Neural progenitor cell (in vitro differentiated cells): ENCODE measurements around the gene PRICKLE2.

ENCODE experiments used
- CTCF ChIP-seq: fragments of 200-600 bp; sonication (generic); IDR thresholded peaks from 2 replicates; pipeline ENCODE4 v1.5.1; 2017; ENCODE audit warnings: antibody characterized with exemption, mild to moderate bottlenecking
- EZH2 ChIP-seq: fragments of 200-600 bp; sonication (generic); IDR thresholded peaks from 2 replicates; pipeline ENCODE4 v1.6.1; 2017; ENCODE audit warnings: antibody characterized with exemption, mild to moderate bottlenecking, moderate library complexity
- EZH2phosphoT487 ChIP-seq: fragments of 200-600 bp; sonication (generic); IDR thresholded peaks from 2 replicates; pipeline ENCODE4 v1.6.1; 2017; ENCODE audit warnings: antibody characterized with exemption

- TF ChIP-seq CTCF: no peak
- TF ChIP-seq EZH2: no peak
- TF ChIP-seq EZH2phosphoT487: no peak
Measured at GRCh38 chr3:64167868-64168267, 57.4 kb downstream of the PRICKLE2 start.
